Chondrocyte (in vitro differentiated cells): ENCODE measurements around the gene GRM4. TPM values are rescaled to one million over a fixed set of nuclear protein-coding genes. Genes with fewer than 3 reads are reported as not detected.

Experiments
- DNase-seq: peaks from one replicate; pipeline ENCODE4 v3.0.0; 2021; ENCODE audit warnings: mixed read lengths, low spot score
- H3K27ac Mint-ChIP-seq: one replicate; pipeline ENCODE4 v1.8.0; 2021; ENCODE audit warnings: mild to moderate bottlenecking, moderate library complexity, mixed read lengths; ENCODE audit not compliant: unreplicated experiment
- H3K27me3 Mint-ChIP-seq: 2 replicates; pipeline ENCODE4 v1.8.0; 2021; ENCODE audit warnings: low read depth, mixed read lengths
- H3K36me3 Mint-ChIP-seq: 2 replicates; pipeline ENCODE4 v1.8.0; 2021; ENCODE audit warnings: low read depth, mixed read lengths
- H3K4me1 Mint-ChIP-seq: 2 replicates; pipeline ENCODE4 v1.8.0; 2021; ENCODE audit warnings: low read depth, mild to moderate bottlenecking, mixed read lengths
- H3K4me3 Mint-ChIP-seq: one replicate; pipeline ENCODE4 v1.8.0; 2021; ENCODE audit warnings: mild to moderate bottlenecking, moderate library complexity, mixed read lengths; ENCODE audit not compliant: unreplicated experiment
- H3K9me3 Mint-ChIP-seq: 2 replicates; pipeline ENCODE4 v1.8.0; 2021; ENCODE audit warnings: low read depth, mixed read lengths
- CTCF ChIP-seq: fragments of 200-600 bp; sonication (generic); IDR thresholded peaks from 2 replicates; pipeline ENCODE4 v1.5.0; 2021; ENCODE audit warnings: antibody characterized with exemption, mild to moderate bottlenecking, moderate library complexity
- total RNA-seq: library from RNA; stranded (reverse); gene quantifications from 3 replicates; pipeline ENCODE4 v1.2.1, GENCODE V29; 2021

GRM4 gene
- total RNA-seq, 1 donor from 2014 or later: 0.27 TPM

DNA sequence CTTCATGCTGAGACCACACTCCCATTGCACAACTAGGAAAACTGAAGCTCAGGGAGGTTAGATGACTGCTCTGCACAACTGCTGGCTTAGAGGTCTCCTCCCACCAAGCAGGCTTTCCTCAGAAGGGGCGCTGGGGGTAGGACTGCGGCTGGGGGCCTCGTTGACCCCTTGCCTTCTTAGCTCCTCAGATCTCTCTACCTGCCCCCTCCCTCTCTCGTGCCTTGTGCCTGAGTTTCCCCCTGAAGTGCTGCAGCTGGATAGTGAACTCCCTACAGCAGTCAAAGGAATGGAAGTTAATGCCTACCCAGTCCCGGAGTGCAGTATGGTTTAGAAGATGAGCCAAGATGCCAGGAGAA is 149.8 kb downstream of the GRM4 start:
- DNase-seq: no peak
- Mint-ChIP-seq H3K36me3 (peaks cover 2% of the 10 kb centered on the region), H3K9me3 (peaks cover 13% of the 10 kb centered on the region), H3K27ac (no peak overlapping the region), H3K4me1 (no peaks in the 10 kb centered on the region), H3K4me3 (no peak overlapping the region), H3K27me3 (peaks cover 30% of the 10 kb centered on the region)
- TF ChIP-seq CTCF: no peak

DNA sequence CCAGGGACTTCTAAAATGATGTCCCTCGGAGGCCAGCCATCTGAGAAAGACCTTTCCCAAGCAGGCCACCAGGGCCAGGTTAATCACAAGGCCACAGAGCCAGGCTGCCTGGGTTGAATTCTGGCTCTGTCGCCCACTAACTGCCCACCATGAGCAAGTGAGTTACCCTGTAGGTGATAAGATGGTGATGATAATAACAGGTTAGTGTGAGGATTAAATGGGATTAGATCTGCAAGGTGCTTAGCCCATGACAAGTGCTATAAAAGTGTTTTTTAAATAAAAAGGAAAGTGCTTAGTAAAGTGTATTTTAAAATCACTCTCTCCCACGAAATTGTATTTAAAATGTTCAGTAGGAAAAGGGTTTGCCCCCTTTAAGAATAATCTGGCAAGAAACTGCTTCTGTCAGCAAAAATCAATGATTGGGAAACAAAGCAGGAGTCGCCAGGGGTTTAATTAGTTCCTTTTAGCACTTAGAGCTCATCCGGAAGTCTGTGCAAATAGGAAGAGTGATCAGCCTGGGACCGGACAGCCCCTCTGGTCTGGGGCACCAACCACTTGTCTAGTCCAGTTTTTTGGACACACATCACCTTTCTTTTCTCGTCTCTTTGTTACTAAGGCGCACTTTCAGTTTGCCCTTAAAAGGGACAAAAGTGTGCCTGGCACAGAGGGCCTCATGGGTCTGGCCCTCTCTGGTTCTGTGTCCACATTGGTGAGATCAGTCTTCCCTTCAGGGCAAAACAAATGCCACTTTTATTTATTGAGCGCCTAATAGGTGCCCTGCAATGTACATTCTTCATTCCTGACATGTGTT is 150.4 kb downstream of the GRM4 start:
- H3K4me1 Mint-ChIP-seq: no peaks in the 10 kb centered on the region
- DNase-seq: no peak
- no peak overlapping the region for H3K4me3 Mint-ChIP-seq
- H3K27me3 Mint-ChIP-seq: peaks cover 32% of the 10 kb centered on the region
- no peak for TF ChIP-seq CTCF
- H3K27ac Mint-ChIP-seq: no peak overlapping the region
- peaks cover 2% of the 10 kb centered on the region for H3K36me3 Mint-ChIP-seq
- peaks cover 13% of the 10 kb centered on the region for H3K9me3 Mint-ChIP-seq

GRCh38 chr6:33994472-33995308 is 151.2 kb downstream of the GRM4 start:
- Mint-ChIP-seq H3K27ac (no peak overlapping the region), H3K36me3 (peaks cover 2% of the 10 kb centered on the region), H3K4me3 (no peak overlapping the region), H3K27me3 (peaks cover 29% of the 10 kb centered on the region), H3K9me3 (peaks cover 13% of the 10 kb centered on the region), H3K4me1 (no peaks in the 10 kb centered on the region)
- no peak for TF ChIP-seq CTCF
- no peak for DNase-seq

DNA sequence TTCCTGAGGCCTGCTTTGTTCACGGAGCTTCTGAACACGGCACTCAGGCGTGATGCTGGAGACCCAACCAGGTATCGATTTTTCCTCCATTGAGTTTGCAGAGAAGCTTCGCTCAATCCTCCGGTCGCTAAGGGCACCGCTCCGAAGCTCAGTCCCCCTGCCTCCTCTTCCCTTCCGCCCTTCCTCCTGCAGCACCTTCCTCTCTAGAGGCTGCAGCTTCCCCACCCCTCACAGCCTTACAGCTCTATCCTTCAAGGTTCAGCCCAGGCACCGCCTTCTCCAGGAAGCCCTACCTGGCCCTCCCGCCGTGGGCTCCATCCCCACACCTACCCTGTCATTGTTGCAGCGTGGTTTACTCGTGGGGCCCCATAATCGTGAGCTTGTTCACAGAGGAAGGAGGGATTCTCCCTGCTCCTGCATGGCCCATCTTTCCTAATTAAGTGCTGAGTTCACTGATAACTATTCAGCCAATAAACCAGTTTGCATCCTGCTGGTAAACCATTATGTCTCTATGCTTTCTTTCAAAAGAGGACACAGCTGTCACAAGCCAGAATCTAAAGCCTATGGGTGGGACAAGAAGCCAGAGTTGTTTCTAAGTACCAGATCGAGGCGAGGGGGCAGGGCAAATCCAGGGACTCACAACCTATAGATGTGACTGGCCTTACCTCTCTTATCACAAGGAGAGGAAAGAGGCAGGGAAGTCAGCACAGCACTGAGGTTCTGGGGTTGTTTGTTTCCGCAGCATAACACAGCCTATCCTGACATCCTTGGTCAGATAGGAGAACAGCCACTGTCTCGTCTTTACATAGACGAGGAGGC is 152.0 kb downstream of the GRM4 start:
- H3K36me3 Mint-ChIP-seq: peaks cover 2% of the 10 kb centered on the region
- H3K9me3 Mint-ChIP-seq: peaks cover 13% of the 10 kb centered on the region
- H3K27ac Mint-ChIP-seq: no peak overlapping the region
- no peaks in the 10 kb centered on the region for H3K4me1 Mint-ChIP-seq
- no peak for DNase-seq
- no peak for TF ChIP-seq CTCF
- peaks cover 31% of the 10 kb centered on the region for H3K27me3 Mint-ChIP-seq
- H3K4me3 Mint-ChIP-seq: no peak overlapping the region

DNA sequence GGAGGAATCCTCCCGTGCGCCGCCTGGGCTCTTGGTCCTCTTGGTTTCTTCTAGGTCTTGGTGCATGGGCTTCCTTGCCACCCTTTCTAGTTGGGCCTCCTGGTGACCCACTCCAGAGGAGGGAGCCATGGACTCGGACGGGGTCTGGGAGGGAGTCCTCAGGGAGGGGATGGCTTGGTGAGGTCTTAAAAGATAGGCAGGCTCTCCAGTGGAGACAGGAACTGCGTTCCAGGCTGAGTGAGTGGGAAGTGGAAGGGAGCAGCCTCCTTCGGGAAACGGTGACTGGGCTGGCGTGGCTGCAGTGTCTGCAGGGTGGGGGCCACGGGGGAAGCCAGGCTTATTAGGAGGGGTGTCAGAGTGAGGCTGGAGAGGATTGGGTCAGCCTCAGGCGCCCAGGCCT is 152.8 kb downstream of the GRM4 start:
- Mint-ChIP-seq H3K27me3 (peaks cover 35% of the 10 kb centered on the region), H3K9me3 (peaks cover 13% of the 10 kb centered on the region)

More for the DNA sequence above, 152.8 kb downstream of the GRM4 start:
- no peak for TF ChIP-seq CTCF
- H3K4me1 Mint-ChIP-seq: no peaks in the 10 kb centered on the region
- no peak overlapping the region for H3K4me3 Mint-ChIP-seq
- H3K36me3 Mint-ChIP-seq: peaks cover 2% of the 10 kb centered on the region
- DNase-seq: no peak
- no peak overlapping the region for H3K27ac Mint-ChIP-seq
